IPS-20b (cell line): Measurements from ENCODE around the gene CTR9.
A peak's percentile ranks its signal among the peaks of the same experiment; 100 is the strongest.
"Not testable (repeated sequence)": the region's sequence is repeated elsewhere in the genome, so short reads cannot be mapped to it uniquely, and the experiment has no call there.

Source experiments
- H3K27ac ChIP-seq: one replicate; pipeline ENCODE4 v1.5.1; 2013; ENCODE audit warnings: low read length
- H3K27me3 ChIP-seq: 2 replicates; pipeline ENCODE4 v1.6.1; 2013; ENCODE audit warnings: mild to moderate bottlenecking, low read length, inconsistent platforms; ENCODE audit not compliant: insufficient read depth
- H3K36me3 ChIP-seq: 2 replicates; pipeline ENCODE4 v1.6.1; 2013; ENCODE audit warnings: low read depth, mild to moderate bottlenecking, inconsistent platforms, low read length, moderate library complexity; ENCODE audit not compliant: insufficient read depth
- H3K4me1 ChIP-seq: 2 replicates; pipeline ENCODE4 v1.6.1; 2013; ENCODE audit warnings: mild to moderate bottlenecking, control low read depth, inconsistent platforms, low read length, moderate library complexity; ENCODE audit not compliant: insufficient read depth
- H3K4me3 ChIP-seq: 2 replicates; pipeline ENCODE4 v1.5.1; 2013; ENCODE audit warnings: mild to moderate bottlenecking, low read length, inconsistent platforms
- H3K9ac ChIP-seq: 2 replicates; pipeline ENCODE4 v1.6.1; 2013; ENCODE audit warnings: low read depth, mild to moderate bottlenecking, inconsistent platforms, low read length, moderate library complexity
- H3K9me3 ChIP-seq: 2 replicates; pipeline ENCODE4 v1.6.1; 2013; ENCODE audit warnings: mild to moderate bottlenecking, low read depth, low read length, inconsistent platforms; ENCODE audit not compliant: insufficient read depth

Gene CTR9

GRCh38 chr11:10808235-10808552, 57.1 kb downstream of the CTR9 start:
- Histone ChIP-seq H3K36me3 (peaks cover 50% of the 10 kb centered on the region), H3K4me1 (peaks cover 6% of the 10 kb centered on the region; the same call in 1 of the 2 replicates), H3K9ac (peak overlapping the region; percentile 99), H3K27me3 (no peaks in the 10 kb centered on the region), H3K4me3 (peak overlapping the region; percentile 95), H3K9me3 (no peaks in the 10 kb centered on the region), H3K27ac (peak overlapping the region; percentile 98)

- H3K9me3 ChIP-seq = no peaks in the 10 kb centered on the region
- peak within 1 kb of the TSS; percentile 95 for H3K4me3 ChIP-seq
- H3K4me1 ChIP-seq = peaks cover 6% of the 10 kb centered on the region; the same call in 1 of the 2 replicates
Measured at GRCh38 chr11:10808553-10809372, 57.7 kb downstream of the CTR9 start, which contains the start of gene EIF4G2. Gene EIF4G2 (minus strand): TSS chr11:10808926.

GRCh38 chr11:10809373-10810160, 58.5 kb downstream of the CTR9 start:
- peak overlapping the region; percentile 99 for H3K27ac ChIP-seq
- H3K4me1 ChIP-seq = peaks cover 6% of the 10 kb centered on the region; the same call in 1 of the 2 replicates
- H3K9ac ChIP-seq = peak overlapping the region; percentile 96
- H3K4me3 ChIP-seq = peak overlapping the region; percentile 95
- peaks cover 36% of the 10 kb centered on the region for H3K36me3 ChIP-seq
- H3K27me3 ChIP-seq = no peaks in the 10 kb centered on the region
- no peaks in the 10 kb centered on the region for H3K9me3 ChIP-seq

More at GRCh38 chr11:10808553-10809372, 57.7 kb downstream of the CTR9 start, which contains the start of gene EIF4G2:
- peak within 1 kb of the TSS; percentile 99 for H3K27ac ChIP-seq
- peaks cover 44% of the 10 kb centered on the region for H3K36me3 ChIP-seq
- H3K9ac ChIP-seq = peak within 1 kb of the TSS; percentile 99
- no peaks in the 10 kb centered on the region for H3K27me3 ChIP-seq

- Histone ChIP-seq H3K4me3 (no peak overlapping the region), H3K27ac (no peak overlapping the region), H3K27me3 (no peaks in the 10 kb centered on the region), H3K36me3 (no peaks in the 10 kb centered on the region), H3K4me1 (no peaks in the 10 kb centered on the region), H3K9ac (no peak overlapping the region), H3K9me3 (no peaks in the 10 kb centered on the region)
Measured at GRCh38 chr11:10813945-10814344, 62.9 kb downstream of the CTR9 start.

GRCh38 chr11:10818594-10818993, 67.5 kb downstream of the CTR9 start:
- Histone ChIP-seq H3K36me3 (no peaks in the 10 kb centered on the region), H3K9ac (no peak overlapping the region), H3K4me1 (no peaks in the 10 kb centered on the region), H3K27ac (no peak overlapping the region), H3K4me3 (no peak overlapping the region), H3K9me3 (no peaks in the 10 kb centered on the region), H3K27me3 (no peaks in the 10 kb centered on the region)

- H3K27ac ChIP-seq, H3K9me3 ChIP-seq, H3K27me3 ChIP-seq, H3K4me3 ChIP-seq, H3K4me1 ChIP-seq, H3K9ac ChIP-seq, H3K36me3 ChIP-seq: not testable (repeated sequence)
Measured at GRCh38 chr11:10822491-10822890, 71.4 kb downstream of the CTR9 start.

- Histone ChIP-seq H3K36me3 (no peaks in the 10 kb centered on the region), H3K9ac (no peak overlapping the region), H3K9me3 (no peaks in the 10 kb centered on the region), H3K4me3 (no peak overlapping the region), H3K27me3 (no peaks in the 10 kb centered on the region), H3K4me1 (no peaks in the 10 kb centered on the region), H3K27ac (no peak overlapping the region)
Measured at GRCh38 chr11:10823152-10823579, 72.1 kb downstream of the CTR9 start.

GRCh38 chr11:10824888-10825287, 73.8 kb downstream of the CTR9 start:
- no peaks in the 10 kb centered on the region for H3K4me1 ChIP-seq
- H3K36me3 ChIP-seq = no peaks in the 10 kb centered on the region
- H3K27me3 ChIP-seq = no peaks in the 10 kb centered on the region
- peaks cover 5% of the 10 kb centered on the region; the same call in 1 of the 2 replicates for H3K9me3 ChIP-seq
- no peak overlapping the region for H3K9ac ChIP-seq
- no peak overlapping the region for H3K27ac ChIP-seq
- H3K4me3 ChIP-seq = no peak overlapping the region

GRCh38 chr11:10828402-10828801, 77.4 kb downstream of the CTR9 start:
- peaks cover 5% of the 10 kb centered on the region; the same call in 1 of the 2 replicates for H3K9me3 ChIP-seq
- no peaks in the 10 kb centered on the region for H3K27me3 ChIP-seq
- no peaks in the 10 kb centered on the region for H3K4me1 ChIP-seq
- no peak overlapping the region for H3K27ac ChIP-seq
- H3K36me3 ChIP-seq = no peaks in the 10 kb centered on the region
- no peak overlapping the region for H3K9ac ChIP-seq
- no peak overlapping the region for H3K4me3 ChIP-seq

- H3K36me3 ChIP-seq = no peaks in the 10 kb centered on the region
- H3K4me3 ChIP-seq = no peak overlapping the region
- no peak overlapping the region for H3K9ac ChIP-seq
- no peak overlapping the region for H3K27ac ChIP-seq
- H3K27me3 ChIP-seq = no peaks in the 10 kb centered on the region
- peaks cover 5% of the 10 kb centered on the region; the same call in 1 of the 2 replicates for H3K9me3 ChIP-seq
- no peaks in the 10 kb centered on the region for H3K4me1 ChIP-seq
Measured at GRCh38 chr11:10829139-10829538, 78.1 kb downstream of the CTR9 start.
